ENCODE measurements around the gene ADA. TPM values are rescaled to one million over a fixed set of nuclear protein-coding genes. Genes with fewer than 3 reads are reported as not detected.
"Not testable (repeated sequence)": the region's sequence is repeated elsewhere in the genome, so short reads cannot be mapped to it uniquely, and the experiment has no call there.

Gene ADA
- total RNA-seq (10 to 100 TPM; 28.4 to 31.0 TPM), polyA plus RNA-seq (10 to 100 TPM; 48.6 to 64.3 TPM)

DNA sequence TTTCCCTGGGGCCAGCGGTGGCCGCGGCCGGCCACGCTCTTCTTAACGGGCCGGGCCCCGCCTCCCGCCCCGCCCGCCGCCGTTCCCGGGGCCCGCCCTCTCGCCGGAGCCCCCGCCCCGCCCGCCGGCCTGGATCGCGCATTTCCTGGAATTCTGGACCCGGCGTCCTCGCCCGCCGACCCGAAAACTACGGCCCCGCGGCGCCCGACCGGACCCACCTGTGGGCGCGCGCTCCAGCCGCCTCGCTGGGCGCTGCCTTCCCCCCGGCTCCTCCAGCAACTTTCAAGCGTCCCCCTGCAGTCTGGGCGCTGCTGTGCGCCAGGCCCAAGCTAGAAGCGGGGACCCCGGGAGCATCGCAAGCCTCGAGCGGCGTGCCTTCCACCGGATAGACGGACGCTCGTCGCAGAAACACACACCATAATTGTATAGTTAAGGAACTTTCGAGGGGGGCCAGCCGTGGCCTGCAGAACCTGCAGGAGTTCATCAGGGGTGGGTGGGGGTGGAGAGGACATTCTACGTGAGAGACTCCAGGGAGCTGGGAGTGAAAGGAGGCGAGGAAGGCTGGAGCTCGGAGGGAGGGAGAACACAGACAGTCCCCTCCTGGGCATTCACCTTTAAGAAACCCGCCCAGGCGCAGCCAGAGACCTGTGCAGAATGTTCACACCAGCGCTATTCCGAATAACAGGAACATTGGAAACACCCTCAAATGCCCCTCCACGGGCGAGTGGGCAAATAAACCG, at the start of gene ADA:
Gene ADA (minus strand): TSS at position 16 of the 740 bp plus-strand sequence. CDS start 92 bp downstream, outside the sequence.
- Histone ChIP-seq H3K9me3 (ENCODE audit: control insufficient read depth in 1 of 2, low read length in 2 of 2) (no peaks in the 10 kb centered on the region), H3K27ac (ENCODE audit: low read depth, low read length) (peak within 1 kb of the TSS; percentile 72), H3K4me3 (ENCODE audit: low read length in 2 of 2) (peak within 1 kb of the TSS; percentile 76 to 81), H3K4me1 (ENCODE audit: insufficient read depth, low read length) (peaks cover 52% of the 10 kb centered on the region), H3K36me3 (ENCODE audit: insufficient read depth, low read length) (no peaks in the 10 kb centered on the region), H3K27me3 (ENCODE audit: insufficient read depth, low read length) (no peaks in the 10 kb centered on the region)
- Mint-ChIP-seq H3K4me3 (peak within 1 kb of the TSS; percentile 91 to 98 (median 93)), H3K36me3 (peaks cover 0 to 5% of the 10 kb centered on the region in 2 donors), H3K4me1 (peaks cover 25 to 58% (median 47%) of the 10 kb centered on the region in 4 donors), H3K27ac (peak within 1 kb of the TSS; percentile 91 to 97 (median 95)), H3K9me3 (peaks cover 0 to 2% (median 0%) of the 10 kb centered on the region in 8 donors), H3K27me3 (no peaks in the 10 kb centered on the region)
- intact Hi-C loops (cut with micrococcal nuclease), result loop anchor here (1.0 to 5.0 kb wide), 3 partner anchors 9 to 130 kb away; partner anchors contain the start of gene SERINC3
- ChIA-PET CTCF (ENCODE audit: partially characterized antibody) (interaction anchor here (0.7 to 6.2 kb wide), 6 partner anchors 8 to 268 kb away, joined by 3 to 83 read pairs (median 4); no protein-coding TSS in a partner anchor), POLR2A (ENCODE audit: partially characterized antibody) (interaction anchor here (0.6 to 3.5 kb wide), 9 partner anchors 8 to 130 kb away, joined by 3 to 44 read pairs (median 9); partner anchors contain the start of gene SERINC3)
- DNase-seq, result peak; percentile 39 to 57 (median 43)

DNA sequence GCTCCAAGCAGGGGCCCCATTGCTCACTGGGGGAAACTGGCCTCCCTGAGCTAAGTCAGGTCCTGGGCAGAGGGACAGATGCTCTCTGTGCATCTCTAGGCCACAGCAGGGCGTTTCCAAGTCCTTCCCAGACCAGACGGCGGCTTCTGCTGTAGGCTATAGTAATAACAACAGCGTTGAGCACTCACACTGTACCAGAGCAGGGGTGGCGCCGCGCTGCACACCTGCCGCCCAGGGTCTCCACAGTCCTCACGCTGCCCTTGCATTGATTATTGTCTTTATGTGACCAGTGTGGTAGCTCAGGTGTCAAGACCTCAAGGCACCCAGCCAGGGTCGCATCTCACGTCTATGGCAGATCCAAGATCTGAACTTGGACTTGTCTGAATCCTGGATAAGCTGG, 48.8 kb upstream of the ADA start:
- Histone ChIP-seq H3K9me3 (ENCODE audit: control insufficient read depth in 1 of 2, low read length in 2 of 2) (no peaks in the 10 kb centered on the region), H3K27ac (ENCODE audit: low read depth, low read length) (no peak overlapping the region), H3K36me3 (ENCODE audit: insufficient read depth, low read length) (no peaks in the 10 kb centered on the region), H3K4me1 (ENCODE audit: insufficient read depth, low read length) (no peaks in the 10 kb centered on the region), H3K27me3 (ENCODE audit: insufficient read depth, low read length) (peaks cover 5% of the 10 kb centered on the region), H3K4me3 (ENCODE audit: low read length in 2 of 2) (no peak overlapping the region)
- peaks cover under 1 to 2% of the 10 kb centered on the region in 2 donors for H3K27me3 Mint-ChIP-seq
- ChIA-PET POLR2A (ENCODE audit: partially characterized antibody) (no interaction called here), CTCF (ENCODE audit: partially characterized antibody) (interaction anchor here (1.3 kb wide), 1 partner anchor 15 kb away, joined by 6 read pairs; no protein-coding TSS in a partner anchor)
- no peak overlapping the region for H3K27ac Mint-ChIP-seq
- H3K4me1 Mint-ChIP-seq, result no peaks in the 10 kb centered on the region
- H3K4me3 Mint-ChIP-seq, result no peak overlapping the region
- H3K36me3 Mint-ChIP-seq, result no peaks in the 10 kb centered on the region
- no peaks in the 10 kb centered on the region for H3K9me3 Mint-ChIP-seq
- no peak for DNase-seq
- intact Hi-C loops (cut with micrococcal nuclease), result no loop called here

DNA sequence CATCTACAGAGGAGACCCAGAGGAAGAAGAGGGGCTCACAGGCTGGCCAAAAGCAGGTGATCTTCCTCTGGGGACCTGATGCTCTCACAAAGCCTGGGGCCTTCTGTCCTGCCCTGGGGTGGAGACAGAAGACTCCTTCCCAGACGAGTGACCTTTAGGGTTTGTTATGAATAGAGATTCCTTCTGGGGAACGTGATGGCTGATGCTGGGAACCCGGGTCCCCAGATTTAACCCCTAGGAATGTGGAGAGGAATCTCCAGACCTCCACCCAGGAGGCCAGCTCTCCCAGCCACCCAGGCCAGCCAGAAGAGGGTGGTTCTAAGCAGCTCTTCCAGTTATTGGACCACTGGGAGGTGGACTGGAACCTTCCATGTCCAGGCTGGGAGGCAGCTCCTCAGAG, 46.9 kb upstream of the ADA start:
- Histone ChIP-seq H3K4me3 (ENCODE audit: low read length in 2 of 2) (no peak overlapping the region), H3K36me3 (ENCODE audit: insufficient read depth, low read length) (no peaks in the 10 kb centered on the region), H3K27me3 (ENCODE audit: insufficient read depth, low read length) (peaks cover 5% of the 10 kb centered on the region), H3K27ac (ENCODE audit: low read depth, low read length) (no peak overlapping the region), H3K9me3 (ENCODE audit: control insufficient read depth in 1 of 2, low read length in 2 of 2) (no peaks in the 10 kb centered on the region), H3K4me1 (ENCODE audit: insufficient read depth, low read length) (no peaks in the 10 kb centered on the region)
- POLR2A ChIA-PET (ENCODE audit: partially characterized antibody), result no interaction called here
- no peak overlapping the region for H3K4me3 Mint-ChIP-seq
- DNase-seq, result no peak
- H3K36me3 Mint-ChIP-seq, result no peaks in the 10 kb centered on the region
- no peaks in the 10 kb centered on the region for H3K9me3 Mint-ChIP-seq
- CTCF ChIA-PET (ENCODE audit: partially characterized antibody), result interaction anchor here (0.5 to 1.1 kb wide), 2 partner anchors 15 to 315 kb away, joined by 3 to 4 read pairs; no protein-coding TSS in a partner anchor
- no peaks in the 10 kb centered on the region for H3K27me3 Mint-ChIP-seq
- H3K4me1 Mint-ChIP-seq, result no peaks in the 10 kb centered on the region
- intact Hi-C loops (cut with micrococcal nuclease), result no loop called here
- no peak overlapping the region for H3K27ac Mint-ChIP-seq

DNA sequence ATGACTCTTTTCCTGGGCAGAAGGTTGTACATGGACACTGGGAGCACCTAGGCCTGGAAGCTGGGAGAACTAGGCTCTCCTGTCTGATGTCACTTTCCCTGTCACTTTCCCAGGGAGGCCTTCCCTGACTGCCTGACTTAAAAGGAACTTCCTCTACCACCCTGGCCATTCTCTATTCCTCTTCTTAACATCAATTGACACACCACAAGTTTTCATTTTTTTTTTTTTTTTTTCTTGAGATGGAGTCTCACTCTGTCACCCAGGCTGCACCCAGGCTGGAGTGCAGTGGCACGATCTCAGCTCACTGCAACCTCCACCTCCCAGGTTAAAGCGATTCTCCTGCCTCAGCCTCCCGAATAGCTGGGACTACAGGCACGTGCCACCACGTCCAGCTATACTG, 45.5 kb upstream of the ADA start:
- H3K4me3 ChIP-seq (ENCODE audit: low read length in 2 of 2); DNase-seq; H3K9me3 ChIP-seq (ENCODE audit: control insufficient read depth in 1 of 2, low read length in 2 of 2); H3K36me3 Mint-ChIP-seq; H3K4me3 Mint-ChIP-seq; H3K36me3 ChIP-seq (ENCODE audit: insufficient read depth, low read length); H3K27me3 Mint-ChIP-seq; H3K27ac ChIP-seq (ENCODE audit: low read depth, low read length); H3K27ac Mint-ChIP-seq; H3K27me3 ChIP-seq (ENCODE audit: insufficient read depth, low read length); POLR2A ChIA-PET (ENCODE audit: partially characterized antibody); H3K9me3 Mint-ChIP-seq; H3K4me1 Mint-ChIP-seq; intact Hi-C loops (cut with micrococcal nuclease); H3K4me1 ChIP-seq (ENCODE audit: insufficient read depth, low read length): not testable (repeated sequence)
- CTCF ChIA-PET (ENCODE audit: partially characterized antibody), result interaction anchor here (0.7 to 1.6 kb wide), 2 partner anchors 14 to 740 kb away, joined by 3 to 4 read pairs; no protein-coding TSS in a partner anchor

DNA sequence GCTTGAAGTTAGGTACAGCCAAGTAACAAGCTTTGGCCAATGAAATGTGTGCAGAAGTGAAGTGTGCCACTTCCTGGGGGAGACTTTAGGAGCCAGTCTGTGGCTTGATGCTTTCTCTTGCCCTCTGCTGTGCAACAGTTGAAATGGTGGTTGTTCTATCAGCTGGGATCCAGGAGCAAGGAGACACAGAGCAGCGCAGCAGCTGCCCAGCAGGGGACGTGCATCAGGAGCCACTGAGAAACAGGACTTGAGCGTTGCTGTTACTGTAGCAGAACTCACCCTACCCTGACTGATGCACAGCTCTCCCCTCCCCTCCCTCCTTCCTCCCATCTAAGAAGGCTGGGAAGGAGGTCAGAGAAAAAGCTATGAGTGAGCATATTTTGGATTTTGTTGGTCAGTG, 44.8 kb upstream of the ADA start:
- ChIA-PET POLR2A (ENCODE audit: partially characterized antibody) (no interaction called here), CTCF (ENCODE audit: partially characterized antibody) (interaction anchor here (0.7 to 1.6 kb wide), 2 partner anchors 13 to 740 kb away, joined by 3 to 4 read pairs; no protein-coding TSS in a partner anchor)
- no peak for DNase-seq
- no peak overlapping the region for H3K4me3 Mint-ChIP-seq
- H3K27ac ChIP-seq (ENCODE audit: low read depth, low read length), result no peak overlapping the region
- H3K27ac Mint-ChIP-seq, result no peak overlapping the region
- no peaks in the 10 kb centered on the region for H3K4me1 ChIP-seq (ENCODE audit: insufficient read depth, low read length)
- no peaks in the 10 kb centered on the region for H3K27me3 Mint-ChIP-seq
- H3K36me3 Mint-ChIP-seq, result no peaks in the 10 kb centered on the region
- H3K27me3 ChIP-seq (ENCODE audit: insufficient read depth, low read length), result peaks cover 3% of the 10 kb centered on the region
- H3K9me3 Mint-ChIP-seq, result no peaks in the 10 kb centered on the region
- no peaks in the 10 kb centered on the region for H3K4me1 Mint-ChIP-seq
- intact Hi-C loops (cut with micrococcal nuclease), result no loop called here
- no peak overlapping the region for H3K4me3 ChIP-seq (ENCODE audit: low read length in 2 of 2)
- H3K36me3 ChIP-seq (ENCODE audit: insufficient read depth, low read length), result no peaks in the 10 kb centered on the region
- no peaks in the 10 kb centered on the region for H3K9me3 ChIP-seq (ENCODE audit: control insufficient read depth in 1 of 2, low read length in 2 of 2)

DNA sequence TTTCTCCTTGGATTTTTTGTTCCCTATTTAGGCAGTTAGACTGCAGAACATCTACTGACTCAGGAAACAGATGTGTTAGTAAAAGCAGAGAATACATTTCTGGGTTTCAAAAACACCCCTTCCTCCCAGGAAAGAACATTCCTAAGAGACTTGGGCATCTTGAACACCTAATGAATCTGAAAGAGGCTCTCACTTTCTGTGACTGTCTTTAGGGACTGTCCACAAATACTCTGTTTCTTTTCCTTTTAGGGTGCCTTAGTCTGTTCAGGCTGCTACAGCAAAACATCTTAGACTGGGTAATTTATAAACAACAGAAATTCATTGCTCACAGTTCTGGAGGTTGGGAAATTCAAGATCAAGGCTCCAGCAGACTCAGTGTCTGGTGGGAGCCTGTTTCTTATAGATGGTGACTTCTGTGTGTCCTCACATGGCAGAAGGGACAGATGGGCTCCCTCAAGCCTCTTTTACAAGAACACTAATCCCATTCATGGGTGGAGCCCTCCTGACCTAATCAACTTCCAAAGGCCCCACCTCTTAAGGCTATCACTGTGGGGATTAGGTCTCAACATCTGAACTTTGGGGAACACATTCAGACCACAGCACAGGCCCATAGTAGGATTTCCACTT, 44.3 kb upstream of the ADA start:
- Mint-ChIP-seq H3K4me1 (no peaks in the 10 kb centered on the region), H3K27me3 (no peaks in the 10 kb centered on the region), H3K4me3 (no peak overlapping the region), H3K36me3 (no peaks in the 10 kb centered on the region), H3K9me3 (no peaks in the 10 kb centered on the region), H3K27ac (no peak overlapping the region)
- intact Hi-C loops (cut with micrococcal nuclease), result no loop called here
- ChIA-PET CTCF (ENCODE audit: partially characterized antibody) (interaction anchor here (1.6 kb wide), 1 partner anchor 13 kb away, joined by 4 read pairs; no protein-coding TSS in a partner anchor), POLR2A (ENCODE audit: partially characterized antibody) (no interaction called here)
- H3K27me3 ChIP-seq (ENCODE audit: insufficient read depth, low read length), result no peaks in the 10 kb centered on the region
- no peaks in the 10 kb centered on the region for H3K36me3 ChIP-seq (ENCODE audit: insufficient read depth, low read length)
- H3K9me3 ChIP-seq (ENCODE audit: control insufficient read depth in 1 of 2, low read length in 2 of 2), result no peaks in the 10 kb centered on the region
- no peak overlapping the region for H3K4me3 ChIP-seq (ENCODE audit: low read length in 2 of 2)
- no peak overlapping the region for H3K27ac ChIP-seq (ENCODE audit: low read depth, low read length)
- no peak for DNase-seq
- no peaks in the 10 kb centered on the region for H3K4me1 ChIP-seq (ENCODE audit: insufficient read depth, low read length)

DNA sequence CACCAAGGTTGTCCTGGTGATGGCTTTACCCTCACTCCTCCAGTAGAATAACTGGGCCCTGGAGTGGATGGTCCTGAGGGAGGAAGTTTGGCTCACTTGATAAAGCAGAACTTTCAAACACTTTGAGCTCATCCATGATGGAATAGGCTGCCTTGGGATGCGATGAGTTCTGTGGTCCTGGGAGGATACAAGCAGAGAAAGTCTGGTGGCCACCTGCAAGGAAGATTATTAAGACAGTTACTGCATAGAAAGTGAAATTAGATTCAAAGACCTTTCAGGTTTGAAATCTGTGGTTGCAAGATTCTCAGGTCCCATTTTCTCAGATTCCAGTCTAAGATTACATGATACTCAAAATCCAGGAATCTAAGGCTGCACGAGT, 43.8 kb upstream of the ADA start:
- H3K9me3 ChIP-seq (ENCODE audit: control insufficient read depth in 1 of 2, low read length in 2 of 2), result no peaks in the 10 kb centered on the region
- no peaks in the 10 kb centered on the region for H3K4me1 ChIP-seq (ENCODE audit: insufficient read depth, low read length)
- H3K27ac ChIP-seq (ENCODE audit: low read depth, low read length), result no peak overlapping the region
- no peaks in the 10 kb centered on the region for H3K27me3 Mint-ChIP-seq
- H3K36me3 ChIP-seq (ENCODE audit: insufficient read depth, low read length), result no peaks in the 10 kb centered on the region
- no peaks in the 10 kb centered on the region for H3K36me3 Mint-ChIP-seq
- POLR2A ChIA-PET (ENCODE audit: partially characterized antibody), result no interaction called here
- no peak for DNase-seq
- no peaks in the 10 kb centered on the region for H3K27me3 ChIP-seq (ENCODE audit: insufficient read depth, low read length)
- intact Hi-C loops (cut with micrococcal nuclease), result no loop called here
- CTCF ChIA-PET (ENCODE audit: partially characterized antibody), result interaction anchor here (2.2 kb wide), 1 partner anchor 12 kb away, joined by 8 read pairs; no protein-coding TSS in a partner anchor
- no peaks in the 10 kb centered on the region for H3K4me1 Mint-ChIP-seq
- no peak overlapping the region for H3K4me3 Mint-ChIP-seq
- no peaks in the 10 kb centered on the region for H3K9me3 Mint-ChIP-seq
- H3K4me3 ChIP-seq (ENCODE audit: low read length in 2 of 2), result no peak overlapping the region
- H3K27ac Mint-ChIP-seq, result no peak overlapping the region

All from CD4-positive, alpha-beta memory T cell (primary cell).